22Rv1 (cell line): ENCODE measurements around the gene SCO1.

ENCODE experiments used
- CTCF ChIP-seq: fragments of 450-650 bp; IDR thresholded peaks from 2 replicates; pipeline ENCODE4 v1.5.1; 2017; ENCODE audit warnings: mild to moderate bottlenecking
- ZFX ChIP-seq: fragments of 450-650 bp; IDR thresholded peaks from 2 replicates; pipeline ENCODE4 v1.6.1; 2017; ENCODE audit warnings: antibody characterized with exemption, borderline replicate concordance

- peak; percentile 96 for TF ChIP-seq CTCF
- TF ChIP-seq ZFX: no peak
Measured at GRCh38 chr17:10631048-10631700, 66.2 kb downstream of the SCO1 start.
